Osteoblast (primary cell): ENCODE data around the gene ASTN2. TPM values are rescaled to one million over a fixed set of nuclear protein-coding genes. Genes with fewer than 3 reads are reported as not detected.

ENCODE experiments used
- DNase-seq: peaks from one replicate; pipeline ENCODE4 v3.0.0; 2011; ENCODE audit warnings: low spot score, mixed read lengths; ENCODE audit not compliant: insufficient read length; ENCODE audit errors: missing footprints
- H2AFZ ChIP-seq: 2 replicates; pipeline ENCODE4 v1.6.0; 2011; ENCODE audit warnings: mild to moderate bottlenecking, low read length
- H3K27ac ChIP-seq: 2 replicates; pipeline ENCODE4 v1.5.1; 2011; ENCODE audit warnings: mild to moderate bottlenecking, low read depth, low read length, moderate library complexity
- H3K27me3 ChIP-seq: 2 replicates; pipeline ENCODE4 v1.6.0; 2012; ENCODE audit warnings: mild to moderate bottlenecking, control low read depth, inconsistent platforms, low read length, moderate library complexity; ENCODE audit not compliant: insufficient read depth
- H3K36me3 ChIP-seq: 2 replicates; pipeline ENCODE4 v1.5.1; 2011; ENCODE audit warnings: mild to moderate bottlenecking, low read length, control low read depth, moderate library complexity; ENCODE audit not compliant: insufficient read depth
- H3K4me1 ChIP-seq: 2 replicates; pipeline ENCODE4 v1.5.1; 2011; ENCODE audit warnings: mild to moderate bottlenecking, low read length, control low read depth, moderate library complexity; ENCODE audit not compliant: insufficient read depth
- H3K4me2 ChIP-seq: 2 replicates; pipeline ENCODE4 v1.6.0; 2011; ENCODE audit warnings: mild to moderate bottlenecking, low read length; ENCODE audit not compliant: insufficient read depth
- H3K4me3 ChIP-seq: fragments of 200-600 bp; sonication (generic); 3 replicates; pipeline ENCODE4 v1.5.1; 2012; ENCODE audit warnings: mild to moderate bottlenecking, low read length, inconsistent platforms; ENCODE audit not compliant: insufficient read depth
- H3K79me2 ChIP-seq: 2 replicates; pipeline ENCODE4 v1.6.0; 2012; ENCODE audit warnings: mild to moderate bottlenecking, low read length, control low read depth, inconsistent platforms; ENCODE audit not compliant: insufficient read depth
- H3K9me3 ChIP-seq: 2 replicates; pipeline ENCODE4 v1.5.1; 2011; ENCODE audit warnings: low read depth, low read length, control low read depth
- H4K20me1 ChIP-seq: 2 replicates; pipeline ENCODE4 v1.6.0; 2012; ENCODE audit warnings: mild to moderate bottlenecking, low read length, control low read depth; ENCODE audit not compliant: insufficient read depth
- total RNA-seq: library from RNA; depleted of rRNA; stranded (reverse); fragments of >200 nt; gene quantifications from 2 replicates; pipeline ENCODE4 v1.2.3, GENCODE V29; 2012
- TF ChIP-seq, protein P1 (sequence below): IDR thresholded peaks from 2 replicates; pipeline ENCODE4 v1.5.1; 2011; ENCODE audit warnings: mild to moderate bottlenecking, low read depth, low read length, moderate library complexity; ENCODE audit errors: extremely low read depth

The ASTN2 gene
- total RNA-seq, 1 donor = 4.7 TPM

DNA sequence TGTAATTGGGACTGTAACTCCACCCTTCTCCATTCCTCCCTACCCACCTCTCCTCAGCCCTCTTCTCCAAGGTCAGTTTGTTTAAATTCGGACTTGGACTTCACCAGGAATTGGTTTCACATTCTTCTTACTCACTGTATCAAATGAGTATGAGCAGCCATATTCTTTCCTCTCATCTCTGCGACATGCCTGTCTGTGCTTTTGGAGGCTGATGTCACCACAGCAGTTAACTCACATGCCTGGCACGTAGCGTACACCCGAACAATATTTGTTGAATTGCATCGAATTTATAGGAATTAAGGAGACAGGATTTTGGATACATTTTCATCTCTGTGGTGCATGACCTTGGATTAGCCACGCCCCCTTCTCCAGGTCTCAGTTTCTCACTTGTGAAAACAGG is 291.1 kb downstream of the ASTN2 start:
- H4K20me1 ChIP-seq = no peaks in the 10 kb centered on the region
- no peak for DNase-seq
- no peaks in the 10 kb centered on the region for H3K36me3 ChIP-seq
- H2AFZ ChIP-seq = no peak overlapping the region
- no peak overlapping the region for H3K4me3 ChIP-seq
- TF ChIP-seq, protein P1, sequence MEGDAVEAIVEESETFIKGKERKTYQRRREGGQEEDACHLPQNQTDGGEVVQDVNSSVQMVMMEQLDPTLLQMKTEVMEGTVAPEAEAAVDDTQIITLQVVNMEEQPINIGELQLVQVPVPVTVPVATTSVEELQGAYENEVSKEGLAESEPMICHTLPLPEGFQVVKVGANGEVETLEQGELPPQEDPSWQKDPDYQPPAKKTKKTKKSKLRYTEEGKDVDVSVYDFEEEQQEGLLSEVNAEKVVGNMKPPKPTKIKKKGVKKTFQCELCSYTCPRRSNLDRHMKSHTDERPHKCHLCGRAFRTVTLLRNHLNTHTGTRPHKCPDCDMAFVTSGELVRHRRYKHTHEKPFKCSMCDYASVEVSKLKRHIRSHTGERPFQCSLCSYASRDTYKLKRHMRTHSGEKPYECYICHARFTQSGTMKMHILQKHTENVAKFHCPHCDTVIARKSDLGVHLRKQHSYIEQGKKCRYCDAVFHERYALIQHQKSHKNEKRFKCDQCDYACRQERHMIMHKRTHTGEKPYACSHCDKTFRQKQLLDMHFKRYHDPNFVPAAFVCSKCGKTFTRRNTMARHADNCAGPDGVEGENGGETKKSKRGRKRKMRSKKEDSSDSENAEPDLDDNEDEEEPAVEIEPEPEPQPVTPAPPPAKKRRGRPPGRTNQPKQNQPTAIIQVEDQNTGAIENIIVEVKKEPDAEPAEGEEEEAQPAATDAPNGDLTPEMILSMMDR = no peak
- H3K27me3 ChIP-seq = no peaks in the 10 kb centered on the region
- no peak overlapping the region for H3K4me2 ChIP-seq
- no peaks in the 10 kb centered on the region for H3K79me2 ChIP-seq
- no peaks in the 10 kb centered on the region for H3K4me1 ChIP-seq
- no peak overlapping the region for H3K27ac ChIP-seq
- no peaks in the 10 kb centered on the region for H3K9me3 ChIP-seq

DNA sequence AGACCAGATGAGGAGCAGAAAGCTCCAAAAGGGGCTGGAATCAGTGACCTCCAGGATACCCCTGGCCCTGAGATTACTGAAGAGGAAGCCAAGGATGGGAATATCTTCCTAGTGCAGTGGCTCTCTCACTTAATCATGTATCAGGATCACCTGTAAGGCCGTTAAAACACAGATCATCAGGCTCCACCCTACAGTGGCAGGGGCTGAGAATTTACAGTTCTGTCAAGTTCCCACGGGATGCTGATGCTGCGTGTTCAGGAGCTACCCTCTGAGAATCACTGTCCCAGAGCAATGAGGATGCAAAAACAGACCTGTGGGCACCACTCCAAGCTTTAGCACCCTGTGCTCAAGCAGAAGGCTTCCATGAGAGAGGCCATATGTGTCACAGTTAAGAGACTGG is 291.9 kb downstream of the ASTN2 start:
- H4K20me1 ChIP-seq = no peaks in the 10 kb centered on the region
- TF ChIP-seq, protein P1 = no peak
- H3K4me2 ChIP-seq = no peak overlapping the region
- H3K9me3 ChIP-seq = no peaks in the 10 kb centered on the region
- DNase-seq = no peak
- H3K27me3 ChIP-seq = no peaks in the 10 kb centered on the region
- H3K79me2 ChIP-seq = no peaks in the 10 kb centered on the region
- H2AFZ ChIP-seq = no peak overlapping the region
- no peaks in the 10 kb centered on the region for H3K36me3 ChIP-seq
- no peak overlapping the region for H3K27ac ChIP-seq
- no peaks in the 10 kb centered on the region for H3K4me1 ChIP-seq
- no peak overlapping the region for H3K4me3 ChIP-seq

DNA sequence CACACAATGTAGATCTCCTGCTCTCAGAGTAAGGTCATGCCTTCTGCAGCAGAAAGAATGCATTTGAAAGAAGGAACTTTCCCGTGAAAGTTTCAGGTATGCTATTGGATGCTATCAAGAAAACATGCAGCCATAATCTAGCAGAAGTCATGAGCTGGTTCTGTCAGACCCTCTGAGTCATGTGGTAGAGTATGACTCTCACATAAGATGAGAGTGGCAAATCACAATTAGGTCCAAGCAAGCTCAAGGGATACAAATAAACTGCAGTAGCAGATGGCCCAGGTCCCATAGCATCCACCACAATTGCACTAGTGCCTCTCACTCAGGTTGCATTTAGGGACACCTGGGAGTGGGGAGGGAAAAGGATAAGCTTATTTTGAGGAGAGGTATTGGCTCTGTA is 292.8 kb downstream of the ASTN2 start:
- H3K4me1 ChIP-seq = no peaks in the 10 kb centered on the region
- H3K4me2 ChIP-seq = no peak overlapping the region
- H3K27me3 ChIP-seq = no peaks in the 10 kb centered on the region
- no peaks in the 10 kb centered on the region for H3K36me3 ChIP-seq
- no peak overlapping the region for H3K27ac ChIP-seq
- TF ChIP-seq, protein P1 = no peak
- H3K4me3 ChIP-seq = no peak overlapping the region
- no peaks in the 10 kb centered on the region for H3K9me3 ChIP-seq
- H3K79me2 ChIP-seq = no peaks in the 10 kb centered on the region
- DNase-seq = no peak
- no peaks in the 10 kb centered on the region for H4K20me1 ChIP-seq
- H2AFZ ChIP-seq = no peak overlapping the region

DNA sequence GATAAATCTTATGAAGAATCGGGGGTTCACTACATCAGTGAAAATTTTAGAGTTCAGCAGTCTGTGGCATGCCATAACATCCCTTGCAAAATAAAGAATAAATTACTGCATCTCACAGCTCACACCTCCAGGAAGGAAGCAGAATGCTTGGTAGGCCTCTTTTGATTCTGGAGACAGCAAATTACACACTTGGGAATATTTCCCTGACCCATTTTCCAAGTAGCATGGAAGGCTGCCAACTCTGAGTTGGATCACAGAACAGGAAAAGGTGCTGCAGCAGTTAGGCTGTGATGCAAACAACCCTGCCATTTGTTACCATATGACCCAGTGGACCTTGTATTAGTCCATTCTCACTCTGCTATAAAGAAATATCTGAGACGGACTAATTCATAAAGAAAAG is 293.5 kb downstream of the ASTN2 start:
- H3K36me3 ChIP-seq = no peaks in the 10 kb centered on the region
- H3K4me2 ChIP-seq = no peak overlapping the region
- no peak for DNase-seq
- H3K79me2 ChIP-seq = no peaks in the 10 kb centered on the region
- H3K4me3 ChIP-seq = no peak overlapping the region
- TF ChIP-seq, protein P1 = no peak
- no peaks in the 10 kb centered on the region for H3K4me1 ChIP-seq
- H2AFZ ChIP-seq = no peak overlapping the region
- no peak overlapping the region for H3K27ac ChIP-seq
- H4K20me1 ChIP-seq = no peaks in the 10 kb centered on the region
- no peaks in the 10 kb centered on the region for H3K9me3 ChIP-seq
- H3K27me3 ChIP-seq = no peaks in the 10 kb centered on the region
